GM21381 (cell line): Measurements from ENCODE around the gene FAM47E.
"Not testable (repeated sequence)": the region's sequence is repeated elsewhere in the genome, so short reads cannot be mapped to it uniquely, and the experiment has no call there.

Source experiments
- ATAC-seq: cut with Tn5 transposase; IDR thresholded peaks from one replicate; pipeline ENCODE4 v1.9.1; 2021; ENCODE audit warnings: mild to moderate bottlenecking, moderate library complexity; ENCODE audit not compliant: unreplicated experiment

FAM47E gene

GRCh38 chr4:76266627-76267026 is 15.1 kb downstream of the FAM47E start:
- ATAC-seq, result no peak

GRCh38 chr4:76267811-76268210 is 16.3 kb downstream of the FAM47E start:
- ATAC-seq, result no peak

GRCh38 chr4:76270244-76271175 is 19.0 kb downstream of the FAM47E start:
- no peak for ATAC-seq

- ATAC-seq, result no peak
Measured at GRCh38 chr4:76271248-76271647, 19.7 kb downstream of the FAM47E start.

GRCh38 chr4:76272073-76272472 is 20.6 kb downstream of the FAM47E start:
- ATAC-seq, result no peak

- no peak for ATAC-seq
Measured at GRCh38 chr4:76272582-76272981, 21.1 kb downstream of the FAM47E start.

GRCh38 chr4:76272999-76273398 is 21.5 kb downstream of the FAM47E start:
- no peak for ATAC-seq

- ATAC-seq, result no peak
Measured at GRCh38 chr4:76275486-76276124, 24.1 kb downstream of the FAM47E start.

- no peak for ATAC-seq
Measured at GRCh38 chr4:76276813-76277212, 25.3 kb downstream of the FAM47E start.

- no peak for ATAC-seq
Measured at GRCh38 chr4:76277667-76278066, 26.1 kb downstream of the FAM47E start.

GRCh38 chr4:76278583-76278982 is 27.1 kb downstream of the FAM47E start:
- no peak for ATAC-seq

GRCh38 chr4:76279462-76279861 is 27.9 kb downstream of the FAM47E start:
- no peak for ATAC-seq

- no peak for ATAC-seq
Measured at GRCh38 chr4:76280488-76281441, 29.2 kb downstream of the FAM47E start.

GRCh38 chr4:76281594-76281993 is 30.1 kb downstream of the FAM47E start:
- ATAC-seq, result not testable (repeated sequence)

- ATAC-seq, result no peak
Measured at GRCh38 chr4:76282941-76283689, 31.6 kb downstream of the FAM47E start.

- no peak for ATAC-seq
Measured at GRCh38 chr4:76283900-76284299, 32.4 kb downstream of the FAM47E start.

GRCh38 chr4:76287811-76288210 is 36.3 kb downstream of the FAM47E start:
- ATAC-seq, result not testable (repeated sequence)

GRCh38 chr4:76292730-76293129 is 41.2 kb downstream of the FAM47E start:
- no peak for ATAC-seq

GRCh38 chr4:76293772-76294171 is 42.3 kb downstream of the FAM47E start:
- no peak for ATAC-seq

- ATAC-seq, result no peak
Measured at GRCh38 chr4:76296286-76296820, 44.8 kb downstream of the FAM47E start.
